ENCODE measurements around the gene SCNN1A. TPM values are rescaled to one million over a fixed set of nuclear protein-coding genes. Genes with fewer than 3 reads are reported as not detected.
A peak's percentile ranks its signal among the peaks of the same experiment; 100 is the strongest.

The SCNN1A gene
- total and polyA plus RNA-seq, 2 donors from 2014 or later: 225 to 452 TPM

GRCh38 chr12:6361834-6362233 lies 13.5 kb downstream of the SCNN1A start:
- H3K4me3 ChIP-seq (ENCODE audit: low read length in 3 of 3): no peak overlapping the region
- H3K4me1 ChIP-seq (ENCODE audit: control insufficient read depth in 2 of 3, insufficient read depth in 2 of 3, low read depth in 1 of 3, low read length in 3 of 3): peaks cover 0 to 19% (median 19%) of the 10 kb centered on the region in 3 donors
- peak overlapping the region; percentile 59 to 84 for H3K27ac ChIP-seq (ENCODE audit: low read depth in 2 of 2, low read length in 2 of 2)
- no peaks in the 10 kb centered on the region for H3K9me3 ChIP-seq (ENCODE audit: control insufficient read depth in 2 of 3, insufficient read depth in 1 of 3, low read length in 3 of 3)
- no peak for FAIRE-seq
- H3K27me3 ChIP-seq (ENCODE audit: control insufficient read depth, insufficient read depth, low read length): no peaks in the 10 kb centered on the region
- DNase-seq: peak in 1 of 5 donors; percentile 90
- intact Hi-C loops (cut with DNase I): no loop called here
- no peak for TF ChIP-seq CTCF (IDR thresholded peaks at IDR 0.05; ENCODE audit: borderline replicate concordance, extremely low read depth, insufficient read depth)
- H3K9ac ChIP-seq (ENCODE audit: low read length in 3 of 3): no peak overlapping the region
- peaks cover 0 to 10% (median 3%) of the 10 kb centered on the region in 3 donors for H3K36me3 ChIP-seq (ENCODE audit: control insufficient read depth in 2 of 3, insufficient read depth in 3 of 3, low read length in 3 of 3)

GRCh38 chr12:6360578-6361490 lies 14.5 kb downstream of the SCNN1A start:
- Histone ChIP-seq H3K4me1 (ENCODE audit: control insufficient read depth in 2 of 3, insufficient read depth in 2 of 3, low read depth in 1 of 3, low read length in 3 of 3) (peaks cover 0 to 19% (median 19%) of the 10 kb centered on the region in 3 donors), H3K9me3 (ENCODE audit: control insufficient read depth in 2 of 3, insufficient read depth in 1 of 3, low read length in 3 of 3) (no peaks in the 10 kb centered on the region), H3K4me3 (ENCODE audit: low read length in 3 of 3) (no peak overlapping the region), H3K27me3 (ENCODE audit: control insufficient read depth, insufficient read depth, low read length) (no peaks in the 10 kb centered on the region), H3K9ac (ENCODE audit: low read length in 3 of 3) (peak overlapping the region in 1 of 3 donors; percentile 36), H3K27ac (ENCODE audit: low read depth in 2 of 2, low read length in 2 of 2) (peak overlapping the region; percentile 34 to 84), H3K36me3 (ENCODE audit: control insufficient read depth in 2 of 3, insufficient read depth in 3 of 3, low read length in 3 of 3) (peaks cover 0 to 19% (median 8%) of the 10 kb centered on the region in 3 donors)
- FAIRE-seq (no peak), DNase-seq (peak in 1 of 5 donors; percentile 41)
- intact Hi-C loops (cut with DNase I): no loop called here
- TF ChIP-seq CTCF (IDR thresholded peaks at IDR 0.05; ENCODE audit: borderline replicate concordance, extremely low read depth, insufficient read depth): no peak

GRCh38 chr12:6360080-6360571 lies 15.2 kb downstream of the SCNN1A start:
- H3K9me3 ChIP-seq (ENCODE audit: control insufficient read depth in 2 of 3, insufficient read depth in 1 of 3, low read length in 3 of 3): no peaks in the 10 kb centered on the region
- H3K27me3 ChIP-seq (ENCODE audit: control insufficient read depth, insufficient read depth, low read length): no peaks in the 10 kb centered on the region
- FAIRE-seq (no peak), DNase-seq (peak in 1 of 5 donors; percentile 17)
- peaks cover 0 to 22% (median 12%) of the 10 kb centered on the region in 3 donors for H3K36me3 ChIP-seq (ENCODE audit: control insufficient read depth in 2 of 3, insufficient read depth in 3 of 3, low read length in 3 of 3)
- peaks cover 0 to 19% (median 19%) of the 10 kb centered on the region in 3 donors for H3K4me1 ChIP-seq (ENCODE audit: control insufficient read depth in 2 of 3, insufficient read depth in 2 of 3, low read depth in 1 of 3, low read length in 3 of 3)
- intact Hi-C loops (cut with DNase I): no loop called here
- TF ChIP-seq CTCF (IDR thresholded peaks at IDR 0.05; ENCODE audit: borderline replicate concordance, extremely low read depth, insufficient read depth): no peak
- no peak overlapping the region for H3K4me3 ChIP-seq (ENCODE audit: low read length in 3 of 3)
- peak overlapping the region in 1 of 3 donors; percentile 23 for H3K9ac ChIP-seq (ENCODE audit: low read length in 3 of 3)
- H3K27ac ChIP-seq (ENCODE audit: low read depth in 2 of 2, low read length in 2 of 2): peak overlapping the region; percentile 34 to 84
